IPS-11a (cell line): ENCODE results near the gene SOBP.
"Not testable (repeated sequence)": the region's sequence is repeated elsewhere in the genome, so short reads cannot be mapped to it uniquely, and the experiment has no call there.

Source experiments
- H3K4me3 ChIP-seq: one replicate; pipeline ENCODE4 v1.5.1; 2013; ENCODE audit warnings: low read depth, low read length, control low read depth

Gene SOBP

DNA sequence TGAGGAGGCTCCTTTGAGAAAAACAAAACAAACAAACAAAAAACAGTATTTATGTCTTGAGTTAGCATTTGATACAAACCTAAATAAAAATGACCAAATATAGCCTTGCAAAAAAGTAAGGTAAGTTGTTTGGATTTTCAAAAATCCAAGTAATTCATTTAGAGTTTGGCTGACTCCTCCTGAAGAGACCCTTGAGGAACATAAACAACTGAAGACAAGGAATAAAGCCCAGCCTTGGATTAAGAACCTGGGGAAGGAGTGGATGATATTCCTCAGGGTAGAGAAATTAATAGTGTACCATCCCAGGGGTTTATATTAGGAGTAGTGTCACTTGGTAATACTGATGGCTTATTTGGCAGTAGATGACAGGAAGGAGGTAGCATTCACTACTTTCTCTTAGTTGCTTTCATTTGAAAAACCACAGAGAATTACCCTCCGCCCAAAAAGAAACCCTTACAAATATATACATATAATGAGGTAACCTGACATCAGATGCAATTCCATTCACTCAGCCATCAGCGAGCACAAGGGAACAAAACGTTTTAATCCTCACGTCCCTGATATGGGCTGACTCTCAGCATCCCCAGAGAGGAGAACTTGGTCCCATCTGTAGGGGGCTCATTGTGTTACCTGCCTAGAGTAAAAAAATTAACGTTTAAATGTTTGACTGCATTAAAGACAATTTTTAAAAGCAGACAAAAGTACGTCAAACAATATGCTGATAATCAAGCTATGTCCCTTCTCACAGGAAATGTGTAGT lies 57.0 kb downstream of the SOBP start:
- no peak overlapping the region for H3K4me3 ChIP-seq

DNA sequence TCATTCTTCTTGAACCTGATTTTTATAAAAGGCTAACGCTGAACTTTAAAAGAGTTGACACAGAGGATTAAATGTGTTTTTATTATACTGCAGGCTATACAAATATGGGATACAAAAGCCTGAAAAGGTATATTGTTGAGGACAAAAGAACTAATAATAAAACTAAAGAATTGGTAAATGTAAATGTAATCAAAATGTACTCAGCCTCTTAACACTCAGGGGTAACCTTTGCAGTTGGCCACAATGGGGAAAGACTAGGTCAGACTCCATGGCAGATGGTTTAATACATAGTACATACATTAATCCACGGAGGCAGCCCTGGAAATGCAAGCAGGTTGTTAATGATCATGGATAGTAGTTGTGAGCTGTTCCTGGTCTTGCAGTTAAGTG lies 57.5 kb downstream of the SOBP start:
- no peak overlapping the region for H3K4me3 ChIP-seq

DNA sequence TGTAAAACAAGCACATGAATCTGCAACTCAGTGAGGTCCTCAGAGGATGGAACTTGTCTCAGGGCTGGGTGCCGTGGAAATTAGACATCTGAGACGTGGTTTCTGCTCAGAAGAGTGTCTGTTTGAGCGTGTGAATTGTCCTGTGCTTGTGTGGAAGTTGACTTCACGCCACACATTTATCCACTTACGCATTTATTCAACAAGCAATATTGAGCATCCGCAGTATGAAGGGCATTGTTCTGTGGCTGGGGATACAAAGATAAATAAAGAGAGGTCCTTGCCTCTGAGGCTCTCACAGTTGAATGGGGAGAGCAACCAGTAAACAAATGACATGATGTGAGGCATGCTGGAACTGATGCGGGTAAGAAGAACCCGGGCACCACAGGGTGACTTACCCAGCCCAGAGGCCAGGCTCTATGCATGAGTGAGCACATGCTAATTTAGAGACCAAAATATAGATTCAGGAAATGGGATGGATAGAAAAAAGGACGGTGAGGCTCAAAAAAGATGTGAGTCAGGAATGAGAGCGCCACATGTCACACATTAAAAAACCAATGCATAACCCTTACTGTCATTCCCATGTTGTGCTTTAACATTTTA lies 60.4 kb downstream of the SOBP start:
- H3K4me3 ChIP-seq, result no peak overlapping the region

DNA sequence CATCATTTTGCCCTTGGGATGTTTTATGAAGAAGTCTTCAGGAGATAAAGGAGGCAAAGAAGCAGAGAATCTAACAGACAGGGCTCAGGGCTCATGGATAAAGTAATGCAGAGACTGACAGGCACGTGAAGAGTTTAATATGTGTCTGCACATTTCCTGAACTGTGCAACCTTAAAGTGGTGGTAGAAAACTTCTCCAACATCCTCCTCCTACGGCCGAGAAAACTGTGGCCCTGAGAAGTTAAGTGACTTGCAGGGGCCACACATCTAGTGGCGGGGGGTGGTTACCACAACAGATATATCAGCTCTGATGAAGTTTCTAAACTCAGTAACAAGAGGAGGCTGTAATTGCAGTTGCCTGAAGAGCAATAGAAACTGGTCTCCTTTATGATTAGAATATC lies 61.0 kb downstream of the SOBP start:
- no peak overlapping the region for H3K4me3 ChIP-seq

DNA sequence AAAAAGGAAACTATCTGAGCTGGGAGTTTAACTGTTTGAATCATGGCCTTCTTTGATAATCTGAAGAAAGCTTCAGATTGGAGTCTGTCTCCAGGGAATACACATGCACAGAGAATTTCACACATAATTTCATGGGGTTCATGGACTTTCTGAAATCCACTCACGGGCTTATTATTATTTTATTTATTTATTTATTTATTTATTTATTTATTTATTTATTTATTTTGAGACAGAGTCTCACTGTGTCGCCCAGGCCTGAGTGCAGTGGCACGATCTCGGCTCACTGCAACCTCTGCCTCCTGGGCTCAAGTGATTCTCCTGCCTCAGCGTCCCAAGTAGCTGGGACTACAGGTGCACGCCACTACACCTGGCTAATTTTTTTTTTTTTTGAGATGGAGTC lies 63.2 kb downstream of the SOBP start:
- not testable (repeated sequence) for H3K4me3 ChIP-seq

DNA sequence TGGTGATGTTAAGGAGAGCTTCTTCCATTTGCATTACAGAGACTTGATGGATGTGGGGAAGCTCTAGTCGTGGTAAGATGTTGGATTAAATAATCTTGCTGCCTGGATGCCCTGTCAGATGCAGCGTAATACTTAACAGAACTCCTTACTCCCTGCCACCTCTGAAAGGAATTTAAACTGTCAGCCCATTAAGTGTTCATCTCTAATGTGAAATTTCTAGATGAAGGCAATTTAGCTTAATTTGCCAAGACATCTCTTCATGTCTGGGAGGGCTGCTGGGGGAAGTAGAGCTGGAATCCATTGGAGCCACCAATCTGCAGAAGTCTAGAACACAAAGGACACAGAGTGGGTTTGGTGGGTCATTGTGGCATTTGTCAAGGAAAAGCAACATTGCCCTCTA lies 64.4 kb downstream of the SOBP start:
- no peak overlapping the region for H3K4me3 ChIP-seq

DNA sequence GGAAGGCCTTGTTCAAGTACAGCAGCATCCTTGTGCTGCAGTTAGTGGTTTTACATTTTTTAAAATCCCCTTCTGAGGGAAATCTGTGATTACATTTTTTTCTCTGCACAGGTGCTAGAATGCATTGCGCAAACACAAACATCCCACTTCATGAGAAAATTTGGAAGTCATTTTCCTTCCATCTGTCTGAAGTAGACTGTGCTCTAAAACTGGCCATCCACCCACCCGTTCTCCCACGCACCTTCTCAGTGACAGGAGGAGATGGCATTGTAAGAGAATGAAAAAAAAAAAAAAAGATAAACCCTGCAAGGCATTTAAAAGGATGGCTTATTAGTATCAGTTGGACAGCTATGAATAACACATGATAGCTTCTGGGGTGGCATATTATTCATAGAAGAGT lies 65.0 kb downstream of the SOBP start:
- no peak overlapping the region for H3K4me3 ChIP-seq

DNA sequence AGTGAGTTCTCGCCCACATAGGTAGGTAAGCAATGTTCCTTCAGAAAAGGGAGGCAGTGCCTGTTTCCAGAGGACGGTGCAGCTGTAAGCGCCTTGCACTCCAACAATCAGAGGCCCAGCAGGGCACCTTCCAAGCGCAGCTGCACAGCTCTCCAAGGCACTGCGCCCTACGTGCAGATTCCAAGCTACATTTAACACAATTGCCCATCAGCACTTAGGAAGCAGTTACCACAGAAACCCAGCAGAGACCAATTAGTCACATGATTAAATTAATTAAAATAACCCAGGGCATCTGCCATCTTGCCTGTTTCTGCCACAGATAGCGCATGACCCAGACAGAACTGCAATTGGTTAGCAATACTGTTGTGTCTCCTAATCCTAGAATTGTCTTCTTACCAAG lies 65.5 kb downstream of the SOBP start:
- H3K4me3 ChIP-seq, result no peak overlapping the region

DNA sequence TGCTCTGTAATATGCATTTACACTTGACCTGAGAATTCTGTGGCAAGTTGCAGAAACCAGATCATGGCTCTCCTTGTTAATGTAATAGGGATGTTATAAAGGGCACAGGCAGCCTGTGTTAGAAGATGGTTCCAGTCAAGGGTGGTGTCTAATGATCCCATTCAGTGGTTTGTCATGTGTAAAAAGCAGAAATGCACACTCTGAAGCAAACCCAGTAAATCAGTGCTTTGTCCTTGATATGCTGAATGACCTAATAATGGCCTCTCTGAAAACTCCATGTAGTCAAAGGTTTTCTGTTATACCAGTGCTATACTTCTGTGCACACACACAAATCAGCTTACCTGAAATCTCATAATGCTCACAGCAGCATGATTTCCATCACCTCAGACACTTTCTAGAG lies 66.2 kb downstream of the SOBP start:
- no peak overlapping the region for H3K4me3 ChIP-seq

DNA sequence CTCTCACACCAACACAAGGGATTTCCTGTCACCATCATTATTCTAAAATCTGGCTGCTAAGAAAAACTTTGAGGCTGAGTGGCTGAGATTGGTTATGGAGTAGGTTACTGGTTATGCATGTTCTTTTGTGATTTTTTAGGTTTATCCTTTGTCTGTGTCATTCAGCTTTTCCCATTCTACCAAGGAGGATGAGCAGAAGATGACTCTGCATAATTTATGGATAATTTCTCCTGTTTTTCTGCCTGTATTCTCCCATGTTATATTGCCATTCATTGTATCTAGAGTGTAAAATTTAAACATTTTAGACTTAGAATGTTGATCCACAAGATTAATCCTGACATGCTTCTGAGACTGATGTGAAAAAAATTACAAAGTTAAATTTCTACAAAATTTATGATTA lies 67.8 kb downstream of the SOBP start:
- no peak overlapping the region for H3K4me3 ChIP-seq

DNA sequence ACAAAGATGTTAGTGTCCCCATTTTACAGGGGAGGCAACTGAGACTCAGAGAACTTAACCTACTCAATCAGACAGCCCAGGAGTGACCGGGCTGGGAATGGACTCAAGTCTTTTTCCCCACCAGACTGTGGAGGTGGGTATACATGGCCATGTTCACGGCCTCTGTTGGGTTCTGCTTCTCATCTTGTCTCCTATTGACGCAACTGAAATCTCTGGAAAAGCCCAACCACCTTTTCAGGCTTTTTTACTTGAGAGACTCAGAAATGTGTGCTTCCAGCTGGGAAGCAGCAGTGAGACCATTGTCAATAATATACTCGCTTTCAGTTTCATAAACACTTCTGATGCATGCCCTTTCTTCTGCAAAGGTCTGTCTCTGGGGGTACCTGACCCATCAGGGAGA lies 70.7 kb downstream of the SOBP start:
- no peak overlapping the region for H3K4me3 ChIP-seq

DNA sequence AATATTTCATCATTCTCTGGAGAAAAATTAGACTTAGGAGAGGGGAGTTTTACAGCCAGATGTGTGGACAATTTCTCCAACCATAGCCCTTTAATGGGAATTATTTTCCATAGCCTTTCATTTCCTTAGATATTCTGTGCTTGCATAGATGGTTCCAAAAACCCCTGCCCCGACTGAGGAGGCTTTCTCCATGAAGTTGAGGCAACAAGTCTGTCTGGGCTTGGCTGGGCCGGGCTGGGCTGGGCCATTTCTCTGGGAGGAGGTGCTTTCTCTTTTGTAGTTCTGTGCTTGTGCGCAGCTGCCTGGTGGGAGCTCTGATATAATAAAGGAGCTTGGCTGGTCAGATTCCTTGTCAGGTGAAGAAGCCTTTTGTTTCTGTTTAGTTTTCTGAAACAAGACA lies 71.4 kb downstream of the SOBP start:
- H3K4me3 ChIP-seq, result no peak overlapping the region

DNA sequence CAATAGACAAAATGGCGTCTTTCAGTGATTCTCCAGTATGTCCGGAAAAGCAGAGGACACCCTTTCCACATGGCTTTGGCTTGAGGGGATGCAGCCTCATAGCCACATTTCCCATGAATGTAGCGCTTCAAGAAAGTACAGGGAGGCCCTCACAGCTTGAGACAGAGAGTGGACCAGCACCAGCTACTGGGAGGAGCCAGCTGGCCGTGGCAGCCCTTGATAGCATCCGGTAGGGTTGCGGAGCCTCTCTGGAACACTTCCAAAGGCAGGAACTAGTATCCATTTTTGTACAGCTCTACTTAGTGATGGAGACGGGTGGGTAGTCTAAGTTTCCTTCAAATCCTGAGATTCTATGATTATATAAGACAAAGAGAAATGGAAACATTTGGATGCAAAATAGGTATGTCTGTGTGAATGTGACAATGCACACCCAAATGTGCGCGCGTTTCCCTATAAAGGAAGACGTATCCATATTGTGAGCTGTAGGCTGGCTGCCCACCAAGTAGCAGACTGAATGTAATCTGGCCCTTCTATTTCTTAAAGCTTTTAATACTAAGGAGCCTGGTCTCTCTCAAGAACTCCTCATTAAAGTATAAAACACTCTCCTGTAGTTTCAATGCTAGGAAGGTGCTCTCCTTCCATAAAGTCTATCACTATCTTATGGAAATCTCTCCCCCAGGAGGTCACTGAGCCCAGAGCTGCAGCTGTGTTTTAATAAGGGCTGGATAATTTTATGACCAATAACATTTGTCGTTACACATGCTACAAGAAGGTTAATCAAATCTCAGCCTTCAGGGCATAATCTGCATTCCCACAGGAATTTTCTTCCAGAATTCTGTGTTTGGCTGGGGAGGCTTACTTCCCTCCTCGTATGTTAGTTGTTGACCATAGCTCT lies 74.0 kb downstream of the SOBP start:
- no peak overlapping the region for H3K4me3 ChIP-seq

DNA sequence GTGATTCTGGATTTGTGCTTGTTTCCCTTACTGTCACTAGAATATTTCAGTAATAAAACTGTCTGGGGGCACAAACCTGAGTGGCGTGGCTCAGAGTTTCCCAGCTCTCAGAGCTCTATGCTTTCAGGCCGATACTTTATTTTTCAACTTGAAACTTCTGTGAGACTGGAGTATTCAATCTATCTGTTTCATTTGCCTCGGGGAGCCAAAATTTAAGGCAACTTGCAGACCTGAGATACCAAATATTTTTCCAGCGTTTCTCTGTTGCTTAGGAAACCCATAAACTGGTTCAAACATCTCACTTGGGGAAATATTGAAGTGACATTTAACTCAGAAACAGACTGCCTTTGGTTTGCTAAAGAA lies 74.7 kb downstream of the SOBP start:
- no peak overlapping the region for H3K4me3 ChIP-seq

DNA sequence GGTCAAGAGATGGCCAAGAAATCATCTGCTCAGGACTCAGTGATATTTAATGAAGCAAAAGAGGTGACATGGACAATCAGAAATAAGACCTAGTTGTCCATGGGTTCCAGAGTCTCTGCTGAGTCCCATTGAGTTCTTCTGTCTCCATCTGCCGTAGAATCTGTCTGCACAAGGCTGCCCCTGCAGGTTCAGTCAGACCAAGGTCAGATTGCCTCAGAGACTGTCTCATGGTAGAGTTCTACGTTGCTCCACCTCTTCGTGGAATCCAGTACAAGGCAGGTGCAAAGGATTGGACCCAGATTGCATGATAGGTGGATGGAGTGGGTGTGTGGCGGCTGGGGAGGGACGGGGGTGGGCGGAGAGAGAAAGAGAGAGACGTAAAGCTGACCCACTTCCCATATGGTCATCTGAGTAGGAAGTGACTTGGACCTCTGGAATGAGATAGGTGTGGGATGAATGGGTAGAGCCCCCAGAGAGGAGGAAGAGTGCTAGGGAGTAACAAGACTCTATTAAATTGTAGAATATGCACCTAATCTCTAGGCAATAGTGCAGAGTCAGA lies 75.3 kb downstream of the SOBP start:
- no peak overlapping the region for H3K4me3 ChIP-seq

DNA sequence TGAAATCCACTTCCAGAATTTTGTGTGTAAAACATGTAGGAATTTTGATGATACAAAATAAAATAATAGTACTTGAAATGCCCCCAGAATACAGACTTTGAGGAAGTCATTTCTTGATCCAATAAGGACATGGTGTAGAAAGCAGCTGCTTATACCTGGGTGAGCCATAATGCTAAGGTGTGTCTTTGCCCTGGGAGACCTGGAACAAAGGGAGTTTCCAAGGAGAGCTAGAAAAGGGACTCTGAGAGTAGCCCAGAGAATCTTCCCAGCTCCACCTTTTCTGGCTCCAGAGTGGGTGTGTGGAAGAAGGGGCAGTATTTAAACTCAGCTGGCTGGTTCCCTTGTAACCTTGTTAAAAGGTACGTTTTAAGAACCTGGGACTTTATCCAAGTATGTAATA lies 77.7 kb downstream of the SOBP start:
- no peak overlapping the region for H3K4me3 ChIP-seq

DNA sequence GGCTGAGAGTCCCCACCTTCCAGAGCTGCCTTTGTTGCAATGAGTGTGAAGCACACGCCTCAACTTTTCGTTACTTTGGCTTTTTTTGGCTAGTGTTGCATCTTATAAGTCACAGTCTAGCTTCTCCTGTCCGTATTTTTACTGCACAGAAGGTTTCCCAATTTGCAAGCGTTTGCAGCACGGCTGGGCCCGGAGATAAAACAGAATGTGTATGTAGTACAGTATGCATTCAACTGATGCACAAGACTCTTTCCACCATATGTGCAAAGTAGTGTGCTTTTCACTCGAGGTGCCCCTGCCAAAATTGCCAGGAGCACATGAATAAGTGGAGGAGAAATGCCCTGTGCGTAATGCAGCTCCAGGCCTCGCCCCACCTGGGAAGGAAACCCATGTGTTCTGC lies 79.6 kb downstream of the SOBP start:
- H3K4me3 ChIP-seq, result no peak overlapping the region

DNA sequence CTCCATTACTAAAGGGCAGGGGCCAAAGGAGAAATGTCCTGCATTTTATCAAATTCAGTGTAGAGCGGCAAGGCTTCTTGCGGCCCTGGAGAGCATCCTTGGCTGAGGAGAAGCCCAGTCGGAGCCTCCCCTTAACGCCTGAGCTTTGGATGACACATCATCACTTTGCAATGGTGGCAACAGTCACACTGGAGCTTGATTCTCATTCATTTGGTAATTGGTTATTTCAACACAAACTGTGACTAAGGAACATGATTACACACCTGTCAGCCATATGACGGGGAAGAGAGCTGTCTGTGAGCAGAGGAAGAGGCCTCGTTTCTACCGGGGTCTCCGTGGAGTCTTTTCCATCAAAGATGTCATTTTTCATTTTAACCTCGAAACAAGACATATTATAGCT lies 81.4 kb downstream of the SOBP start:
- H3K4me3 ChIP-seq, result no peak overlapping the region

DNA sequence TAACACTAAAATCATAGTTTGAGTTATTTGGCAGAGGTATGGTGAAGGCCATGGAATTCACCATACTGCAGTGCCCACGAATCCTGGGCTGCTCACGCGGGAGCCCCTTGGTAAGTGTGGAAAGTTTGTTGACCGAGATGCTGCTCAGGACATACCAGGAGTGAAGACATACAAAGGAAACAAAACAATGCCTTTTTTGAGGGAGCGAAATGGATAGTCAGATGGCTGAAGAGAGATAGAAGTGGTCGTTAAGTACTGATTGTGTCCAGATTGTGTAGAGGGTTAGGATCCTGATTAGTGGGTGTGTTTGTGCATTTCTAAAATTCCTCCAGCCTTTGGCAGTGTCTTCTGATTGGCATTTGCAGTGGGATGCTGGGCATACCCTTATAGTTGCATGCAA lies 83.0 kb downstream of the SOBP start:
- no peak overlapping the region for H3K4me3 ChIP-seq

DNA sequence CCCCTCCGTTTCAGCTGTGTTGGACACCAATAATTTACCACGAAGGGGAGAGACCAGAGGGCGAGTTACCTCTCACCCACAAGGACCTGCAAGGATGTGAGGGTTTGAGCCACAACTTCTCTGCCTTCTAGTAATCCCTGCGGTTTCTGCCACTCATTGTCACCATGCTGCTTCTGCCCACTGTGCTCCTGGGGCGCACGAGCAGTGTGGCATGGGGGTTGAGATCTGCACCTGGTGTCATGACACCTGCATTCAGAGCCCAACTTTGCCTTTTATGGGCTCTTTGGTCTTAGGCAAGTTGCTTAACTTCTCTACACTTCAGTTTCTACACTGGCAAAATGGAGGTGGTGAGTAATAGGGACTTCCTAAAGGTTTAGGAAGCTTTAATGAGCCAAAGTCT lies 84.9 kb downstream of the SOBP start:
- no peak overlapping the region for H3K4me3 ChIP-seq

DNA sequence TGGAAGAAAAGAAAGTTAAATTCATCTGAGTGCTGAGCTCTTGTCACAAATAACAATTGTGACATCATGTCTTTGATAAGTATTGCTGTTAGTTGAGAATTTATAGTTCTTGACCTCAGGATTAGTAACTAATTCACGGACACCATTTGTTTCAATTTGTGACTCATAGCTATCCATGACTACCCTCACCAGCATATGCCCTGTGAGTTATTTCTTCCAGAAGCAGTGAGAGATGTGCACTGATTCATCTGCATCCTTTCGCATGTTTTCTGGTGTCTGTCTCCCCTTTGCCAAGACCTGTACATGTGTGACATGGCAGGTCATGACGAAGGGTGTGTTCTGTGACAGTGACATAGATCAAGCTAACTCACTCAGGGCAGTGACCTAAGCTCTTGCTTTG lies 86.9 kb downstream of the SOBP start:
- H3K4me3 ChIP-seq, result no peak overlapping the region
